GM19023 (cell line): ENCODE data around the gene MUC3A.
"Not testable (repeated sequence)": the region's sequence is repeated elsewhere in the genome, so short reads cannot be mapped to it uniquely, and the experiment has no call there.

Experiments
- ATAC-seq: cut with Tn5 transposase; IDR thresholded peaks from one replicate; pipeline ENCODE4 v1.9.1; 2021; ENCODE audit warnings: mild to moderate bottlenecking, moderate library complexity; ENCODE audit not compliant: unreplicated experiment

Gene MUC3A

GRCh38 chr7:100968650-100969049 lies 19.3 kb downstream of the MUC3A start:
- ATAC-seq: no peak

- ATAC-seq: no peak
Measured at GRCh38 chr7:100969066-100969615, 19.8 kb downstream of the MUC3A start, which contains the start of gene MUC12. Gene MUC12, plus strand, starts transcription at chr7:100969565. Its CDS starts 58 bp downstream, at chr7:100969623.

GRCh38 chr7:100971111-100972001 lies 22.0 kb downstream of the MUC3A start:
- ATAC-seq: no peak

GRCh38 chr7:100972002-100972347 lies 22.6 kb downstream of the MUC3A start:
- ATAC-seq: no peak

- no peak for ATAC-seq
Measured at GRCh38 chr7:100974021-100974420, 24.7 kb downstream of the MUC3A start.

- no peak for ATAC-seq
Measured at GRCh38 chr7:100975371-100975821, 26.1 kb downstream of the MUC3A start.

- ATAC-seq: no peak
Measured at GRCh38 chr7:100978300-100978699, 29.0 kb downstream of the MUC3A start.

- no peak for ATAC-seq
Measured at GRCh38 chr7:100983451-100984187, 34.3 kb downstream of the MUC3A start.

- ATAC-seq: not testable (repeated sequence)
Measured at GRCh38 chr7:100984241-100984918, 35.0 kb downstream of the MUC3A start.

- not testable (repeated sequence) for ATAC-seq
Measured at GRCh38 chr7:100985033-100985797, 35.9 kb downstream of the MUC3A start.

- no peak for ATAC-seq
Measured at GRCh38 chr7:100991631-100992030, 42.3 kb downstream of the MUC3A start.

- ATAC-seq: not testable (repeated sequence)
Measured at GRCh38 chr7:100992280-100992679, 42.9 kb downstream of the MUC3A start.

GRCh38 chr7:100994671-100995070 lies 45.3 kb downstream of the MUC3A start:
- ATAC-seq: not testable (repeated sequence)

- ATAC-seq: not testable (repeated sequence)
Measured at GRCh38 chr7:100998530-100998929, 49.2 kb downstream of the MUC3A start.

GRCh38 chr7:100999334-100999733 lies 50.0 kb downstream of the MUC3A start:
- not testable (repeated sequence) for ATAC-seq

GRCh38 chr7:101000025-101000424 lies 50.7 kb downstream of the MUC3A start:
- ATAC-seq: not testable (repeated sequence)

GRCh38 chr7:101002333-101002732 lies 53.0 kb downstream of the MUC3A start:
- ATAC-seq: not testable (repeated sequence)

GRCh38 chr7:101007361-101007760 lies 58.0 kb downstream of the MUC3A start:
- ATAC-seq: not testable (repeated sequence)

- ATAC-seq: no peak
Measured at GRCh38 chr7:101009629-101010028, 60.3 kb downstream of the MUC3A start.

- no peak for ATAC-seq
Measured at GRCh38 chr7:101012931-101013330, 63.6 kb downstream of the MUC3A start.
